ENCODE data around the gene ARMC2. TPM values are rescaled to one million over a fixed set of nuclear protein-coding genes. Genes with fewer than 3 reads are reported as not detected.

Gene ARMC2
- total RNA-seq, result 4.7 TPM

- no peaks in the 10 kb centered on the region for H3K36me3 ChIP-seq (ENCODE audit: control insufficient read depth in 3 of 3, insufficient read depth in 3 of 3, low read length in 3 of 3)
- H3K4me1 ChIP-seq (ENCODE audit: control insufficient read depth in 3 of 3, insufficient read depth in 3 of 3, low read length in 3 of 3), result peaks cover 19 to 22% (median 20%) of the 10 kb centered on the region in 3 donors
- H3K9me3 ChIP-seq (ENCODE audit: control insufficient read depth in 3 of 3, low read length in 3 of 3), result no peaks in the 10 kb centered on the region
- H3K27me3 ChIP-seq (ENCODE audit: control insufficient read depth in 3 of 3, insufficient read depth in 3 of 3, low read length in 3 of 3), result no peaks in the 10 kb centered on the region
- H3K4me3 ChIP-seq (ENCODE audit: low read length in 3 of 3), result peak within 1 kb of the TSS; percentile 79 to 95 (median 84)
- peak within 1 kb of the TSS; percentile 79 to 84 (median 80) for H3K9ac ChIP-seq (ENCODE audit: low read depth in 1 of 3, low read length in 3 of 3)
- peak within 1 kb of the TSS; percentile 78 for H3K27ac ChIP-seq (ENCODE audit: low read depth, low read length)
Measured at GRCh38 chr6:108848116-108848868, at the start of gene ARMC2. Gene ARMC2, plus strand, starts transcription at chr6:108848422. Its CDS starts 5,846 bp downstream, at chr6:108854268.

GRCh38 chr6:108798670-108799353 lies 49.4 kb upstream of the ARMC2 start:
- no peaks in the 10 kb centered on the region for H3K27me3 ChIP-seq (ENCODE audit: control insufficient read depth in 3 of 3, insufficient read depth in 3 of 3, low read length in 3 of 3)
- H3K27ac ChIP-seq (ENCODE audit: low read depth, low read length), result no peak overlapping the region
- no peaks in the 10 kb centered on the region for H3K36me3 ChIP-seq (ENCODE audit: control insufficient read depth in 3 of 3, insufficient read depth in 3 of 3, low read length in 3 of 3)
- no peak overlapping the region for H3K4me3 ChIP-seq (ENCODE audit: low read length in 3 of 3)
- no peaks in the 10 kb centered on the region for H3K9me3 ChIP-seq (ENCODE audit: control insufficient read depth in 3 of 3, low read length in 3 of 3)
- no peak overlapping the region for H3K9ac ChIP-seq (ENCODE audit: low read depth in 1 of 3, low read length in 3 of 3)
- H3K4me1 ChIP-seq (ENCODE audit: control insufficient read depth in 3 of 3, insufficient read depth in 3 of 3, low read length in 3 of 3), result peaks cover 12 to 22% (median 16%) of the 10 kb centered on the region in 3 donors

DNA sequence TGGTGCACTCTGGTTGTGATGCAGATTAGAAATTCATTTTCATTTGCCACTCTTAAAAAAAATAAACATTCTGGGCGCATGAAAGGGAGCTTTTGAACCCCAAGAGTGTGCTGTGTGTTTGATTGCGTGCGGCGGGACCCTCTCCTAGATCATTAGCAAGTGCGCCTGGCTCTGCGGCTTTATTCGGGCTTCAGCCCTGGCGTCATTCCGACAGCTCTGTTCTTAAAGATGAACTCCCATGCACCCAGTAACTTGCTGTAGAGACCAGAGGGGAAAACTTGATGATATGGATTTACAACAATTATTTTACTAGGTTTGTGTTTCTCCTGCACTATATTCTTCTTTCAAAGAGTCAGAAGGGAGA lies 48.9 kb upstream of the ARMC2 start:
- Histone ChIP-seq H3K4me3 (ENCODE audit: low read length in 3 of 3) (no peak overlapping the region), H3K4me1 (ENCODE audit: control insufficient read depth in 3 of 3, insufficient read depth in 3 of 3, low read length in 3 of 3) (peaks cover 12 to 22% (median 16%) of the 10 kb centered on the region in 3 donors), H3K36me3 (ENCODE audit: control insufficient read depth in 3 of 3, insufficient read depth in 3 of 3, low read length in 3 of 3) (no peaks in the 10 kb centered on the region), H3K9me3 (ENCODE audit: control insufficient read depth in 3 of 3, low read length in 3 of 3) (no peaks in the 10 kb centered on the region), H3K27ac (ENCODE audit: low read depth, low read length) (no peak overlapping the region), H3K9ac (ENCODE audit: low read depth in 1 of 3, low read length in 3 of 3) (no peak overlapping the region), H3K27me3 (ENCODE audit: control insufficient read depth in 3 of 3, insufficient read depth in 3 of 3, low read length in 3 of 3) (no peaks in the 10 kb centered on the region)

DNA sequence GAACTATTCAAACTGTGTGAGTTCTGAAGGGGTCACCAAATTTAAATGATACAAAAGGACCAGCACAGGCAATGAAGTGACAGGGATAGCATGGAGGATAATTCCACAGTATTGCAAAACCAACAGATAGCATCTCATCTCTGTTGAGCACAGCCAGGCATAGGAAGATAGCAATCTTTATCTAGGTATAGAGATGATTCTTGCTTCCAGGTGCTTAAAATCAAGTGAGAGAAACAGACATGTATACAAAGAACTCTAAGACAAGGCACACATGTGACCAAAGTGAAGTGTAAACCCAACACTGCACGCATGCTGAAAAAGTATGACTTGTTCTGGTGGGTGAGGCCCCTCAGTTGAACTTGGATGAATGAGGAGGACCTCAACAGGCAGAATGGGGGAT lies 48.4 kb upstream of the ARMC2 start:
- Histone ChIP-seq H3K27me3 (ENCODE audit: control insufficient read depth in 3 of 3, insufficient read depth in 3 of 3, low read length in 3 of 3) (no peaks in the 10 kb centered on the region), H3K4me1 (ENCODE audit: control insufficient read depth in 3 of 3, insufficient read depth in 3 of 3, low read length in 3 of 3) (peaks cover 12 to 22% (median 16%) of the 10 kb centered on the region in 3 donors), H3K4me3 (ENCODE audit: low read length in 3 of 3) (no peak overlapping the region), H3K9ac (ENCODE audit: low read depth in 1 of 3, low read length in 3 of 3) (no peak overlapping the region), H3K27ac (ENCODE audit: low read depth, low read length) (no peak overlapping the region), H3K36me3 (ENCODE audit: control insufficient read depth in 3 of 3, insufficient read depth in 3 of 3, low read length in 3 of 3) (no peaks in the 10 kb centered on the region), H3K9me3 (ENCODE audit: control insufficient read depth in 3 of 3, low read length in 3 of 3) (no peaks in the 10 kb centered on the region)

DNA sequence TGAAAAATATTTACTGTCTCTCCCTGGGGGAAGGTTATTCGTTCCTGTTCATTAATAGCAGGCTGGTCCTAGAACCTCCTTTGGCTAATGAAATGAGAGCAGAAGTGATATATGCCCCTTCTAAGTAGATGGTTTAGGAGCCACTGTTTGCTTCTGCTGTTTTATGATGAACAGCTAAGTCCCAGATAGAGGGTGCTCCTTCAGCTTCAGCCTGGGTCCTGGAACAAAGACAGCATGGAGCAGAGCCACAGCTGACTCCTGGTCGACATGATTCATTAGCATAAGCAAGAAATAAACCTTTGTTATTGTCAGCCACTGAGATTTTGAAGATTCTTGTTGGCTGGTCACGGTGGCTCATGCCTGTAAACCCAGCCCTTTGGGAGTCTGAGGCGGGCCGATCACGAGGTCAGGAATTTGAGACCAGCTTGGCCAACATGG lies 47.8 kb upstream of the ARMC2 start:
- Histone ChIP-seq H3K27ac (ENCODE audit: low read depth, low read length) (peak overlapping the region; percentile 6), H3K36me3 (ENCODE audit: control insufficient read depth in 3 of 3, insufficient read depth in 3 of 3, low read length in 3 of 3) (no peaks in the 10 kb centered on the region), H3K9me3 (ENCODE audit: control insufficient read depth in 3 of 3, low read length in 3 of 3) (no peaks in the 10 kb centered on the region), H3K4me1 (ENCODE audit: control insufficient read depth in 3 of 3, insufficient read depth in 3 of 3, low read length in 3 of 3) (peaks cover 12 to 22% (median 16%) of the 10 kb centered on the region in 3 donors), H3K27me3 (ENCODE audit: control insufficient read depth in 3 of 3, insufficient read depth in 3 of 3, low read length in 3 of 3) (no peaks in the 10 kb centered on the region), H3K9ac (ENCODE audit: low read depth in 1 of 3, low read length in 3 of 3) (no peak overlapping the region), H3K4me3 (ENCODE audit: low read length in 3 of 3) (no peak overlapping the region)

- H3K9me3 ChIP-seq (ENCODE audit: control insufficient read depth in 3 of 3, low read length in 3 of 3), result no peaks in the 10 kb centered on the region
- H3K27ac ChIP-seq (ENCODE audit: low read depth, low read length), result no peak overlapping the region
- peak overlapping the region in 1 of 3 donors; percentile 18 for H3K4me3 ChIP-seq (ENCODE audit: low read length in 3 of 3)
- no peaks in the 10 kb centered on the region for H3K36me3 ChIP-seq (ENCODE audit: control insufficient read depth in 3 of 3, insufficient read depth in 3 of 3, low read length in 3 of 3)
- H3K27me3 ChIP-seq (ENCODE audit: control insufficient read depth in 3 of 3, insufficient read depth in 3 of 3, low read length in 3 of 3), result no peaks in the 10 kb centered on the region
- H3K4me1 ChIP-seq (ENCODE audit: control insufficient read depth in 3 of 3, insufficient read depth in 3 of 3, low read length in 3 of 3), result peaks cover 17 to 30% (median 20%) of the 10 kb centered on the region in 3 donors
- H3K9ac ChIP-seq (ENCODE audit: low read depth in 1 of 3, low read length in 3 of 3), result no peak overlapping the region
Measured at GRCh38 chr6:108801366-108801765, 46.9 kb upstream of the ARMC2 start.

- H3K27me3 ChIP-seq (ENCODE audit: control insufficient read depth in 3 of 3, insufficient read depth in 3 of 3, low read length in 3 of 3), result no peaks in the 10 kb centered on the region
- H3K9ac ChIP-seq (ENCODE audit: low read depth in 1 of 3, low read length in 3 of 3), result no peak overlapping the region
Measured at GRCh38 chr6:108803982-108804490, 44.2 kb upstream of the ARMC2 start.

GRCh38 chr6:108804956-108805355 lies 43.3 kb upstream of the ARMC2 start:
- Histone ChIP-seq H3K4me1 (ENCODE audit: control insufficient read depth in 3 of 3, insufficient read depth in 3 of 3, low read length in 3 of 3) (peaks cover 24 to 39% (median 29%) of the 10 kb centered on the region in 3 donors), H3K9ac (ENCODE audit: low read depth in 1 of 3, low read length in 3 of 3) (no peak overlapping the region), H3K27me3 (ENCODE audit: control insufficient read depth in 3 of 3, insufficient read depth in 3 of 3, low read length in 3 of 3) (no peaks in the 10 kb centered on the region), H3K36me3 (ENCODE audit: control insufficient read depth in 3 of 3, insufficient read depth in 3 of 3, low read length in 3 of 3) (no peaks in the 10 kb centered on the region), H3K4me3 (ENCODE audit: low read length in 3 of 3) (no peak overlapping the region), H3K9me3 (ENCODE audit: control insufficient read depth in 3 of 3, low read length in 3 of 3) (no peaks in the 10 kb centered on the region), H3K27ac (ENCODE audit: low read depth, low read length) (no peak overlapping the region)

More at GRCh38 chr6:108803982-108804490, 44.2 kb upstream of the ARMC2 start:
- Histone ChIP-seq H3K27ac (ENCODE audit: low read depth, low read length) (no peak overlapping the region), H3K4me1 (ENCODE audit: control insufficient read depth in 3 of 3, insufficient read depth in 3 of 3, low read length in 3 of 3) (peaks cover 26 to 44% (median 29%) of the 10 kb centered on the region in 3 donors), H3K36me3 (ENCODE audit: control insufficient read depth in 3 of 3, insufficient read depth in 3 of 3, low read length in 3 of 3) (no peaks in the 10 kb centered on the region), H3K4me3 (ENCODE audit: low read length in 3 of 3) (no peak overlapping the region), H3K9me3 (ENCODE audit: control insufficient read depth in 3 of 3, low read length in 3 of 3) (no peaks in the 10 kb centered on the region)

DNA sequence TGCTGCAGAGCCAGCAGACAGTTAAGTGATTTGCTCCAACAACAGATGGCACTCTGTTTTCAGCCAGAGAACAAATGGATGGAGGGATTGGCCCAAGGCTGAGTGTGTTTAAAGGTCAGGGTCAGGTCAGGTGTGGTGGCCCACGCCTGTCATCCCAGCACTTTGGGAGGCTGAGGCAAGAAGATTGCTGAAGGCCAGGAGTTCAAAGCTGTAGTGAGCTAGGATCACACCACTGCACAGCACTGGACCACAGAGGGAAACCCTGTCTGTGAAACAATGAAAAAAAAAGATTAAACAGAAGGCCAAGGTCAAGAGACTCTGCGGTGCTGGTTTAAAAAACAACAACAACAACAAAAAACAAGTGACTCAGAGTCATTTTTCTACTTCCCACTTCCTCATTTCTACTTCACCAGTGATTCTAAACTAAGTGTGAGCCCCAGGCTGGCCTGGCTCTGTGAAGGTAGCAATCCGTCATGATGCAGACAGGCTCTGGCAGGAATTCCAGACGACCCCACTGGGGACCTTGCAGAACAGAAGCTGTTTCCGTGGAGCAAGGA lies 42.5 kb upstream of the ARMC2 start:
- no peak overlapping the region for H3K27ac ChIP-seq (ENCODE audit: low read depth, low read length)
- peaks cover 18 to 32% (median 23%) of the 10 kb centered on the region in 3 donors for H3K4me1 ChIP-seq (ENCODE audit: control insufficient read depth in 3 of 3, insufficient read depth in 3 of 3, low read length in 3 of 3)
- H3K27me3 ChIP-seq (ENCODE audit: control insufficient read depth in 3 of 3, insufficient read depth in 3 of 3, low read length in 3 of 3), result no peaks in the 10 kb centered on the region
- H3K36me3 ChIP-seq (ENCODE audit: control insufficient read depth in 3 of 3, insufficient read depth in 3 of 3, low read length in 3 of 3), result no peaks in the 10 kb centered on the region
- H3K4me3 ChIP-seq (ENCODE audit: low read length in 3 of 3), result no peak overlapping the region
- H3K9ac ChIP-seq (ENCODE audit: low read depth in 1 of 3, low read length in 3 of 3), result no peak overlapping the region
- no peaks in the 10 kb centered on the region for H3K9me3 ChIP-seq (ENCODE audit: control insufficient read depth in 3 of 3, low read length in 3 of 3)

DNA sequence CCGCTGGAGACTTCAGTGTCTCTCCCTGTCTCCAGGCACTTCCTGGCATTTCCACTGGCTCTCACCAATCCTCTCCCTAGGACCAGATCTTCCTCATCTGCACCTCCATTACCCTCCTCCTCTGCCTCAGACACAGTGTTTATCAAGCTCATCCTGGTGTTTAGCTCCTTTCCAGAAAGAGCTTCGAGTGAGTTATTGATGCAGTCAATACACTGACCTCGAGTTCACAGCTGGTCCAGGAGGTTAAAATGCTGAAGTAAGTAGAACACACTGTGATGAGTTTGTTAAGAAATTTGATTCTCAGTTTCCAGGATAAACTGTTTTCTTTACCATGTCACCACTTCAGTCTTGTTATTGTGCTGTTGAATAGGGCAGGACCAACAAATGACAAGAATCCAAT lies 42.1 kb upstream of the ARMC2 start:
- Histone ChIP-seq H3K27me3 (ENCODE audit: control insufficient read depth in 3 of 3, insufficient read depth in 3 of 3, low read length in 3 of 3) (no peaks in the 10 kb centered on the region), H3K36me3 (ENCODE audit: control insufficient read depth in 3 of 3, insufficient read depth in 3 of 3, low read length in 3 of 3) (no peaks in the 10 kb centered on the region), H3K4me3 (ENCODE audit: low read length in 3 of 3) (no peak overlapping the region), H3K9ac (ENCODE audit: low read depth in 1 of 3, low read length in 3 of 3) (no peak overlapping the region), H3K27ac (ENCODE audit: low read depth, low read length) (no peak overlapping the region), H3K9me3 (ENCODE audit: control insufficient read depth in 3 of 3, low read length in 3 of 3) (no peaks in the 10 kb centered on the region), H3K4me1 (ENCODE audit: control insufficient read depth in 3 of 3, insufficient read depth in 3 of 3, low read length in 3 of 3) (peaks cover 14 to 27% (median 19%) of the 10 kb centered on the region in 3 donors)

Measured in skeletal muscle tissue (tissue), 4 donors.